Measurements from ENCODE around the gene TRAF3IP1.
"Not testable (repeated sequence)": the region's sequence is repeated elsewhere in the genome, so short reads cannot be mapped to it uniquely, and the experiment has no call there.

TRAF3IP1 gene

GRCh38 chr2:238440331-238440730 is 120.0 kb downstream of the TRAF3IP1 start:
- DNase-seq (ENCODE audit: extremely low read depth, low read depth): no peak
- no peak for TF ChIP-seq CTCF (IDR thresholded peaks at IDR 0.05; ENCODE audit: low read depth, low read length)

DNA sequence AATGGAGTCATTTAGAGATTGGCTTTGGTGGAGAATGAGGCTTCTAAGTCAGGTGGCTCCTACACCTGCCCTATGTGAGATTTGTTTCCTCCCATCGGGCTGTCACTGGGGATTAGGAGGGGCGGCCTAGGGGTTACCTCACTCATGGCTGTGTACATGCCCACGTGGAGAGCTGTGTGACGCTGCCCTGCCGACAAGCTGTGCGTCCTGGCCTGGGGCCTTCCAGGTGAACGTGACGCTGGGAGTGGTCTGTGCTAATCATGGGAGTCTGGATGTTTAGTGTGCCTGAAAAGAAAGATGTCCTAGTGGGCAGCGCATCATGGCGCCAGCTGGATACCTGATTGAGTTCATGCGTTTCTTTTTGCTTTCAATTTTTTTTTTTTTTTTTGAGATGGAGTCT is 120.4 kb downstream of the TRAF3IP1 start:
- no peak for TF ChIP-seq CTCF (IDR thresholded peaks at IDR 0.05; ENCODE audit: low read depth, low read length)
- DNase-seq (ENCODE audit: extremely low read depth, low read depth): no peak

- no peak for DNase-seq (ENCODE audit: extremely low read depth, low read depth)
- TF ChIP-seq CTCF (IDR thresholded peaks at IDR 0.05; ENCODE audit: low read depth, low read length): no peak
Observed at GRCh38 chr2:238441262-238442114, 121.2 kb downstream of the TRAF3IP1 start.

DNA sequence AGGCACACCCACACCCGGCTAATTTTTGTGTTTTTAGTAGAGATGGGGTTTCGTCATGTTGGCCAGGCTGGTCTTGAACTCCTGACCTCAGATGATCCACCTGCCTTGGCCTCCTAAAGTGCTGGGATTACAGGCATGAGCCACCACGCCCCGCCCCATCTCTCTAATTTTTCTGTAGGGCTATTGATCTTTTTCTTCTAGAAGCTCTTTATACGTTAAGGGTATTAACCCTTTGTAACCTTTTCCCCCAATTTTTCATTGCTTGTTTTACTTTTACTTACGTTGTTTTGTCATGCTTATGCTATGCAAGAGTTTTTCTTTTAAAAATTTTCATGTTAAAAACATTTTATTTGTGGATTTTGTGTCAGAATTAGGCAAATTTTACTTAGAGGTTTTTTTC is 121.9 kb downstream of the TRAF3IP1 start:
- DNase-seq (ENCODE audit: extremely low read depth, low read depth): not testable (repeated sequence)

DNA sequence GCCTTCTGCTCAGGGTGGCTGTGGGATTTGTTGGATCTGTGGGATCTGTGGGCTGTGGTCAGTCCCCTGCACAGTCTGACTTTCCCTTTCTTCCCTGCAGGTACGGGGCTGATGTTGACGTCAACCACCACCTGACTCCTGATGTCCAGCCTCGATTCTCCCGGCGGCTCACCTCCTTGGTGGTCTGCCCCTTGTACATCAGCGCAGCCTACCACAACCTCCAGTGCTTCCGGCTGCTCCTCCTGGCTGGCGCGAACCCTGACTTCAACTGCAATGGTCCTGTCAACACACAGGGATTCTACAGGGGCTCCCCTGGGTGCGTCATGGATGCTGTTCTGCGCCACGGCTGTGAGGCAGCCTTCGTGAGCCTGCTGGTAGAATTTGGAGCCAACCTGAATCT is 123.9 kb downstream of the TRAF3IP1 start:
- DNase-seq (ENCODE audit: extremely low read depth, low read depth): no peak
- no peak for TF ChIP-seq CTCF (IDR thresholded peaks at IDR 0.05; ENCODE audit: low read depth, low read length)

DNA sequence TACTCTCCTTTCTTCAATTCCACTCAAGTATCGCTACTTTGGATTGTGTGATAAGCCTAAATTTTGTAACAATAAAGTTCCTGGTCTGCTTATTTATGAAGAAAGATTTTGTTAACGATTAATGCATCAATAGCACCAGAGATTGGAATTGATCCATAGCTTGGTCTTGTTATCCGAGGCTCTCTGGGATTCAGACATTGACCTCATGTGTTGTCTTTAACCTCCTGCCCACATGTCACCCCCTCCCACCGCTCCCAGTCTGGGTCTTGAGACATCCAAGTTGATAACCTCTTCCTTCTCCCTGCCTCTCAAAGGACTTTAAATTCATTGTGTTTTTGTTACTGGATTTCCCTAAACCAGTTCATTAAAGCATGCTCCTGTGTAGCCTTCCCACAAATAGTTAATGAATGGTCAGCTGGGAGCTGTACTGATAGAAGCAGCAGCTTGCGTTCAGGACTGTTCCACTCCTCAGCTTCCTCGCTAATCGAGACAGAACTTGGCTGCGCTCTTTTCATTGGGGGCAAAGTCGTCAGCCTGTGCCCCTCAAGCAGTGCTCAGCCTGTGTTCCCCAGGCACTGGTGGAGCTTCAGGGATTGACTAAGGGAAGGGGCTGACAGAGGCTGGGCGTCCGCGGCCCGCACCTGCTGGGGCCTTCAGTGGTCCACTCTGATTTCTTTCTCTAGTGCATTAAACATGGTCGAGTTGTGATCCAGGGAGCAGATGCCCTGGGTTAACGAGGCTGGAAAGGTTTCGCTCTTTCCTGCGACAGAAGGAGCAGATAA is 125.3 kb downstream of the TRAF3IP1 start:
- TF ChIP-seq CTCF (IDR thresholded peaks at IDR 0.05; ENCODE audit: low read depth, low read length): no peak
- no peak for DNase-seq (ENCODE audit: extremely low read depth, low read depth)

- no peak for DNase-seq (ENCODE audit: extremely low read depth, low read depth)
- no peak for TF ChIP-seq CTCF (IDR thresholded peaks at IDR 0.05; ENCODE audit: low read depth, low read length)
Observed at GRCh38 chr2:238446371-238446770, 126.1 kb downstream of the TRAF3IP1 start.

All from AG09319 (cell line).